Myocyte (in vitro differentiated cells): ENCODE results near the gene TXK. TPM values are rescaled to one million over a fixed set of nuclear protein-coding genes. Genes with fewer than 3 reads are reported as not detected.
A peak's percentile ranks its signal among the peaks of the same experiment; 100 is the strongest.

Source experiments
- DNase-seq: peaks from one replicate; pipeline ENCODE4 v3.0.0-alpha.2; 2012; ENCODE audit warnings: low read depth
- total RNA-seq: library from RNA; depleted of rRNA; stranded (reverse); fragments of >200 nt; gene quantifications from 2 replicates; pipeline ENCODE4 v1.2.3, GENCODE V29; 2014

Gene TXK
- total RNA-seq, 1 donor from 2014 or later: 2.7 TPM

DNA sequence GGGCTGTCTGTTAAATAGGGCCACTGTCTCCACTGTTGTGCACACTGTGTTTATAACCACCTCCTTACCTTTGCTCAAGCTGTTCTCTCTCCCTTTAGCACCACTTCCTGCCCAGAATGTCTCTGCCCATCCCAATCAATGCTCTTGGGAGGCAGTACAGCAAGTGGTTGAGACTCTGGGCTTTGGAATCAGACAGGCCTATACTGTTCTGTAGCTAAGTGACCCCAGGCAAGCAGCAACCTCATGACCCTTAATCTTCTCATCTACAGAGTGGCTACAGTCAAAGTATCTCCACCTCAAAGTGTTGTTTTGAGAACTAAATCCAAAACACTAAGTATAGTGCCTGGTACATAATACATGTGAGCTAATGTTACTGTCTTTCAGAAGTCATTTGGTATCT, 3.8 kb upstream of the TXK start:
- DNase-seq: no peak

DNA sequence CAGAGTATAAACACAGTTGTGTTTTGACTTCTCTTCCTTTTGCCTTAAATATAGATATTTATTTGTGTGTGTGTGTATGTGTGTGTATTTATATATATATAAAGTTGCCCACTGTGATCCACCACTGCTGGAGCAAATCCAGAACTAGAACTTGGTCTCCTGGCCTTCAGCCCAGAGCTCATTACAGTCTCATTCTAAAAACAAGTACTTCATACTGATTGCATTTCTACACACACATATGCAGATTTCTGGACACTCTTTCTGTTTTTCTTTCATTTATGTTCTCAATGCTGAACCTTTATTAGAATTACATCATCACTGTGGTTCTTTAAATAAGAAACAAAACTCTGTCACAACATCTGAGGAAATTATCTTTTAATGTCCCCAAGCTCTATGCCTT, 381 bp downstream of the TXK start:
- no peak for DNase-seq

DNA sequence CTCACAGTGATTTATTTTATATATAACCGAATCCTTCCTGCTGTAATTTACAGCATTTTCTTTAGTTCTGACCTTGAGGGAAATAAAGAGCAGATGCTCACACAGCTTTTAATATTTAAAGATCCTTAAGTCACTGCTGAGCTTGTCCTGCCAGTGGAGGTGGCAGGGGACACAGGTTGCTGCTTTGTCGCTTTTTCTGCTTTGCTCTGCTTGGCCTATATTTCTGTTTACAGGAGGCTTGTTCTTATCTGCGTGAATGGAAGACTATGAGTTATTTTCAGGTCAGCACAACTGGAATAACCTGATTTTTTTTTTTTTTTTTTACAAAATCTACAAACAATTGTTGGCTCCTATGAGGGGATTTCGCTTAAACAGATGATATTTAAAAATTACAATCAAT, 2.3 kb downstream of the TXK start:
- DNase-seq: no peak

DNA sequence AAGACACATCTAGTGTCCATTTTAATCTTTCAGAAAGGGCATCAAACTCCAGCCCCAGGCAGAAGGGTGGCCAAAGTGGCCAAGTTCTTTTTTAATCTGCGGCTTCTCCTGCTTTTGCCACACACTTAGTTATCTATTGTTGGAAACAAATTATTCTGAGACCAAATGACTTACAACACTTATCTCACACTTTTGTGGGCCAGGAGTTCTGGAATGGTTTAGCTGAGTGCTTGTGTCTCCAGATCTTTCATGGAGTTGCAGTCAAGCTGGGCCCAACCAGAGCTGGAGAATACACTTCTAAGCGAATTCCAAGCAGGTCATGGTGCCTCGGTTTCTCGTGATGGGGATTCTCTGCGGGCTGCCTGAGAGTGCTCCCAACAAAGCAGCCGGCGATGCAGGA, 4.0 kb downstream of the TXK start:
- DNase-seq: no peak

DNA sequence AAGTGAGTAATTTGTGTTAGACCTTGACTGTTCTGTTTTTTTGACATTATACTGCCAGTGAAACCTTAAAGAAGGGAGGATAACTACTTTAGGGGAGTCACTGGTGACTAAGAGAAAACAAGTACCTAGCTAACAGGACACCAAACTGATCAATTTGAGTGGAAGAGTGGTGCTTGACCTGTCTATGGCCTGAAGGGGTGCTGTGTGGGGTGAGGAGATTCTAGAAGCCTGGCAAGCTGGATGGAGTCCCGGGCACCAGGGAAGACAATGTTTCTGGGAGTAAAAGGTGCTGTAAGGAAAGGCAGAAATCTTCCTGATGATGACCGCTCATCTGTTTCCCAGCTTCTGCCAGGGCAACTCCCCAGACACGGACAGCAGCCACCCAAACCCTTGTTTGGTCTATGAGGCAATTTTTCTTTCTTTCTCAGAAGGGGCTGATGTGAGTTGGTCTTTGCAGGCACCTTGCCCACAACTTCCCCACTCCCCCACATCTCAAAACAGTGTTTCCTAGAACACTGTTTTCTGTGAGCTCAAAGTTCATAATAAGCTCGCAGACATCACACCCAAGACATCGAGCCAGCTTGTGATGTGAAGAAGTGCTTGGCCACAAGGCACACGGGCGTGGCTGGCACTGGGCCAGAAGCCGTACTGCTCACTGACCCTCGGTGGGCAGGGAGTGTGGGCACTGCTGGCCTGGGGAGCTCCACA, 4.6 kb downstream of the TXK start:
- DNase-seq: peak; percentile 61

DNA sequence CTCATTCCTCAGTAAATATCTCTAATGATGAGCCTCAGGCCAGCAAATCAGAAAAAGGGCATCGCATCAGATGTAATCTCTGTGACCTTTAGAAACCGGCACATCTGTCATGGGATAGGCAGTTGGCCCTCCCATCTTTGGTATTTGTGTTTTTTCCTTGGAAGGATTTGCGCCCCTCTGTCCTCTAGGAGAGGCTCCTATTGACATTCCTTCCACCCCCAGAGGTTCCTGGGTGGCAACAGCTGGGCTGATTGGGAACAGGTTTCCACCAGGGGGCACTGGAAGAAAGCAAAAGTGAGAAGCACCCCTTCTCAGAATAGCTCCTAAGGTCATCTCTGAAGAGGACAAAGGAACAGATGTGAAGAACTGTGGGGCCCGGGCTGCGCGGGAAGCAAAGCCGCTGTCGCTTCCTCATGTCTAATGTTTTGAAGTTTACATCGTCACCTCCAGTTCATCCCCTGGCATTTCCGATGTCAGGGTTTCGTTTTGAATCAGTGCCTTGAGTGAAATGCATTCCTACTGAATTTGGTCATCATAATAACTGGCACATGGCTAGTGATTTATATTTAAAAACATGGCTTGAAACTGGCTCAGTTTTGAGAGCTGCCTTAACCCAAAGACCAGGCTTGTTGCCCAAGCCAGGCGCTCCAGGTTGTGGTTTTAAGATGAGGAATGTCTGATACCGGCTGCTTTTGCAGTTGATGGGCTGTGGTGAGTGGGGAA, 6.2 kb downstream of the TXK start:
- peak; percentile 93 for DNase-seq

DNA sequence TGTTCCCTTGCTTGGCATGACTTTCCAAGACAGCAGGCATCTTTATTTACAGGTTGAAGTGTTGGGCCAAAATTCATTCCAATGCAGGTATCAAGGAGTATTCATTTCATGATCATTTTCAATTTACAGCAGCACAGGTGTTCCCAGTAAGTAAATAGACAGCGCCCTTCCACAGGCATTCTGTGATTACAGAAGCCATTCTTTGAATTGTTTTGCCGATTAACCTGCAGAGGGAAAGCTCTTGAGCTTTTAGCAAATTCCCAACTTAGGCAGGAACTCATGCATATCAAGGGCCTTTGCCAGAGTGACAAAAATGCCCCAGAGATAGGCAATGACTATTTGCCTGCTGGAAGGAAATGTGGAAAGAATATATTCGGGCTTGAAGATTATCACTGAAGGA, 6.8 kb downstream of the TXK start:
- no peak for DNase-seq

DNA sequence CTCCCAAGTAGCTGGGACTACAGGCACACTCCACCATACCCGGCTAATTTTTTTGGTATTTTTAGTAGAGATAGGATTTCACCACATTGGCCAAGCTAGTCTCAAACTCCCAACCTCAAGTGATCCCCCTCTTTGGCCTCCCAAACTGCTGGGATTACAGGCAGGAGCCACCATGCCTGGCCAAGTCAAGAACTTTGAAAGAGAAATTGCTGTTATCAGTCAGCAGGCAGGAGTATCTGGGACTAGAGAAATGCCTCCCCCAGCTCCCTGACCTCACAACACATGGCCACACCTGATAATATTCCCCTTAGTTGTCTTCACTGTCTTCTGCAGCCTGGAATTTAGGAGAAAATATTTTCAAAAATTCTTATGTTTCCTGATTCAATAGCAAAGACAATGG, 7.4 kb downstream of the TXK start:
- DNase-seq: no peak

DNA sequence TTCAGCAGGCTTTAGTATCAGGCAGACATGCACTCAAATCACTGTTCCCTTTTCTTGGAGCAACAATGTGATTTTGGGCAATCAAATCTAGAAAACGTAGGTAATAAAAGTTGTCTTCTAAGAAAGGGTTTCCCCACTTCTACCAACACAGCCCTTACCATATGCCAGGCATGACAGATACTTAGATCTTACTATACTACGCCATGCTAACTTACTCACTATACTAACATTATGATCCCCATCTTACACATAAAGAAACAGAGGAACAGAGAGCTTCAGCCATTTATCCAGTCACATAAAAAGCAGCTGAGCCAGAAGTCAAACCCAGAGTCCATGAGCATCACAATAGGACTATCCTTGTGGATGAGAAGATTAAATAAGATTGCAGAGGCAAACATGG, 9.2 kb downstream of the TXK start:
- DNase-seq: no peak

DNA sequence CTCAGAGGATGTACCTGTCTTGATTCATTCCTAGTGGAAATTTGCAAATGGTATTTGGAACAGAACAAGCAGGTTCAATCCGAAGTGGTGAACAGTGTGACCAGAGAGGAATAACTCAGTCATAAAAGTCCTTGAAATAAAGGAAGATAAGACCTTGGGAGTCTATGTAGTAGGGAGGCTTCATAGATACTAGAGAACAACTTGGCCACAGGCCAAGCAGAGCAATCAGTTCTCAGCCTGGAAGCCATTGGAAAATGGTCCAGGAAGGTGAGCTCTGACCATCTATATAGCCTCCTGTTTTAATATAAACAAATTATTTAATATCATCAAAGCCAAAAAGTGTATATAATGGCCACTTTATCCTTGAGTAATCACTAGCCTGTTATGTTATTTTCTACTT, 11.3 kb downstream of the TXK start:
- DNase-seq: no peak

DNA sequence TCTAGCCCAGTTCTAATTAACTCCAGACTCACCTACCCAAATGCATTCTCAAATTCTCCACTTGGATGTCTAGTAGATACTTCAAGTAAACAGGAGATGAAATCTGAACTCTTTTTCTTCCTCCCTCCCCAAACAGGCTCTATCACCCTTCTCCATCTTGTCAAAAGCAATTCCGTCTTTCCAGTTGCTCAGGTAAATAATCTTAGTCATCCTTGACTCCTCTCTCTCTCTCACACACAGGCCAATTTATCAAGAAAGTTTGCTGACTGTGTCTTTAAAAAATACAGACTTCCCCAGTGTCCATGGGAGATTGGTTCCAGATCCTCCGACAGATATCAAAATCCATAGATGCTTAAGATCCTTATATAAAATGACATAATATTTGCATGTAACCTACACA, 12.9 kb downstream of the TXK start:
- DNase-seq: no peak

DNA sequence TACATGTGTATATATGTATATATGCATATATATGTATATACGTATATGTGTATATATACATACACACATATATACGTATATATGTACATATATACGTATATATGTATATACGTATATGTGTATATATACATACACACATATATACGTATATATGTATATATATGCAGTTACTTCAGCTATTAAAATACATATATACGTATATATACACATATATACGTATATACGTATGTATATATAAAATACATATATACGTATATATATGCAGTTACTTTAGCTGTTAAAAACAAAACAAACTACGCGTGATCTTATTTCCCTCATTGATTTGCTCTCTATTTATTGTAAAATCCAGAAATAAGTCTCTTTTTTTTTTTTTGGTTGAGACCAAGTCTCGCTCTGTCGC, 13.9 kb downstream of the TXK start:
- DNase-seq: no peak

DNA sequence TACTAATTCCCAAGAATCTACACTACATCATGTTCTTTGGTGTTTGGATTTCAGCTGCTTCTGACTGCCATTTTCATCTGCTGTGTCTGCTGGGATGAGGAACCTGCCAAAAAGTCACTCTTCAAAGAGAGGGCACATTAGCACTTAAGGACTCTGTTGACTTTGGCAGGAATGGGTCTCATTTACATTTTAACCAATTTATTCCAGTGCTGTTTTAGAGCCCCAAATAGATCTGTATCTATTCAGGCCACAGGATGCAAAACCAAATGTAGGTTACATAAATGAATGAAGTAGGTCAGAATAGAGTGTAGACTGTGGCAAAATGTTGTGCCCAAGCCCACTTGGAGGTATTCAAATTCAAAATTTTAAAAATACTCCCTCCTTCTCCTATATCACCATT, 14.4 kb downstream of the TXK start:
- DNase-seq: no peak

DNA sequence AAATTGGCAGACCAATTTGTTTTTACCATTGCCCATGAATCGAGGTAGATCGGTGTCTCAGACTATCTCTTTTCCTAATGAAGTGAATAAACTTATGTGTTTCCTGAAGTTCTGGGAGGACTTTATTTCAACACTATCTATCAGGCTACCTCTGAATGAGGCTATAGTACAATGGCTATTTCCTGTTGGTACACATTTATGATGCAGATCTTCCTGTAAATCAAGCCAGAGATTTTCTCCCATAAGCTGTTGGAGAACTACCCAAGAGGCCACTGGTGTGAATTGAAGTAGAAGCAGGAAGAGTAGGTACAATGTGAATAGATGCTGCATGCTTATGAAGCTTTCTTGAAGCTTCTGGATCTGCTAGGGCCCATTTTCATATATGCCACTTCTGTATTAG, 16.0 kb downstream of the TXK start:
- no peak for DNase-seq

DNA sequence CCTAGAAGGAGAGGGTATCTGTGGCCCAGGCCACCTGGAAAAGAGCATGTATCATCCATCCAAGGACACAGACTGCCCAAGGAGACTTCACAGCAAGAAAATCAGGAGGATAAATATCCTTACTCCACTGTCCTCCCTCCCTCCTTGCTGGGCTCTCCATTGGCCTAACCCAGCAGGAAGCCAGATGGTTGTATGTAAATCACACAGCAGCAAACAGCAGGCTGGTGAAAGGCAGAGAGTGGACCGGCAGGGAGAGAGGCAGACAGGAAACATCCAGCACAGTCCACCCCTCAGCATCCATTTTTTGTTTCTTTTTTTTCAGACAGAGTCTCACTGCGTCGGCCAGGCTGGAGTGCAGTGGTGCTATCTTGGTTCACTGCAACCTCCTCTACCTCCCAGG, 17.5 kb downstream of the TXK start:
- DNase-seq: no peak

DNA sequence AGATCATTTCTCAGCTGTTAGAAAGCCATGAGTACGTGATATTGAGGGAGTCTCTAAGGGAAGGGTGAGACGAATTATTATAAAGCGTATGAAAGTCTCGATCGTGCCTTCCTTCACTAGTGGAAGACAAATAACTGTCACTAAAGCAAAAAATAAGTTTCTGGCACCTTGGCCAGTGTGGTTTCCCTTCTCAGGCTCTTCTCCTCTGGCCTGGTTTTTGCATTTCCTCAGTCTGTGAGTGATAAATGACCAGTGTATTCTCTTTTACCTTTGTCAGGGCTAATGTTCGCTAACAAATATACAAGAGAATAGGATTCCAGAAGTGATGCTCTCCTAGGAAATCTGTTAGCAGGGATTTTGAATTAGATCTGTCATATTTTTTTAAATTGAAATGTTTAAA, 19.6 kb downstream of the TXK start:
- DNase-seq: no peak

DNA sequence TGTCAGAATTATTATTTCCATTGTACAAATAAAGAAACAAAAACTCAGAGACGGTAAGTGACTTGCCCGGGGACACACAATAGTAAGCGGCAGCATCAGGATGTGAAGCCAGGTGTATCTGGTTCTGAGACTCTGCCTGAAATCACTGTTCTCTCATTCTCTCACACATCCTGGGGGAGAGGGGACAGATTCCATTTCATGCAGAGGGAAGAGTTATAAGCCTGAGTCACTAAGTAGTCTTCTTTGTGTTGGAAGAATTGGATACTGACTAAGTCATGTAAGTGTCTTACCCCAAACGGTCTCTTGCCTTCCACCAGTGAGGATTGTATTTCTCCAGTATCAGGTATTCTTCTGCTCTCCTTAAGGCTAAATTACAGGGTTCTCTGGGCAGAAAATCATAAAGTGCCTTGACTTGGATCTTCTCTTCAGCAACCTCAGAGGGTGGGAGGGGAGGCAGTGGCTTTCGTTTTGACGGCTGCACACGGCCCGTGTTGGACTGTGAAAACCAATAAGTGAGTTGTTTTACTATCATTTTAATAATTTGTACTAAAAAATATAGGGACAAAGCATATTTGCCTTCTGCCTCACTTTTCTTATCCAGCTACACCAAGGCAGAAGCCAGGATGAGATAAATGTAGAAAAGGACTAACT, 21.9 kb downstream of the TXK start:
- DNase-seq: peak; percentile 24

DNA sequence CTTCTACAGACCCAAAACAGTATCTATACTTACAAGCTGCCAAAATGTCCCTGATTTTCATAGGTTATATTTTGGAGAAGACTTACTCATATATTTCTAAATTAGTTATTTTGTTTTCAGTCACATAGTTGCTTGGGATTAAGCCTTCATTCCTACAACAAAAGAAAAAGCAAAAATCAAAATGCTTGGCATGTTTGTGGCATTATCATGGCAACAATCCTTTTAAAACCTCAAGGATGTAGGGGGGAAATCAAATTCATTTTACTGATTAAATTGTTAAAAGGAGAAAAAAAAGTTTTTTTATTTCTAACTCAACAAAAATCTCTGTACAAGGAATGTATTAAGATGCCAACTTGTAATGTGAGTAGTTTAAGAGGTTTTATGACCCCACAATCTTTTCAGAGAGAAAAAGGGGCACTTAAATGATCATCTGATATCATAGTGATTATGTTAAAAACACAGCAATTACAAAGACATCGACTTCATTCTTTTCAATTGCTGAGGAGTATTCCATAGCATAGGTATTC, 23.5 kb downstream of the TXK start:
- peak; percentile 34 for DNase-seq

DNA sequence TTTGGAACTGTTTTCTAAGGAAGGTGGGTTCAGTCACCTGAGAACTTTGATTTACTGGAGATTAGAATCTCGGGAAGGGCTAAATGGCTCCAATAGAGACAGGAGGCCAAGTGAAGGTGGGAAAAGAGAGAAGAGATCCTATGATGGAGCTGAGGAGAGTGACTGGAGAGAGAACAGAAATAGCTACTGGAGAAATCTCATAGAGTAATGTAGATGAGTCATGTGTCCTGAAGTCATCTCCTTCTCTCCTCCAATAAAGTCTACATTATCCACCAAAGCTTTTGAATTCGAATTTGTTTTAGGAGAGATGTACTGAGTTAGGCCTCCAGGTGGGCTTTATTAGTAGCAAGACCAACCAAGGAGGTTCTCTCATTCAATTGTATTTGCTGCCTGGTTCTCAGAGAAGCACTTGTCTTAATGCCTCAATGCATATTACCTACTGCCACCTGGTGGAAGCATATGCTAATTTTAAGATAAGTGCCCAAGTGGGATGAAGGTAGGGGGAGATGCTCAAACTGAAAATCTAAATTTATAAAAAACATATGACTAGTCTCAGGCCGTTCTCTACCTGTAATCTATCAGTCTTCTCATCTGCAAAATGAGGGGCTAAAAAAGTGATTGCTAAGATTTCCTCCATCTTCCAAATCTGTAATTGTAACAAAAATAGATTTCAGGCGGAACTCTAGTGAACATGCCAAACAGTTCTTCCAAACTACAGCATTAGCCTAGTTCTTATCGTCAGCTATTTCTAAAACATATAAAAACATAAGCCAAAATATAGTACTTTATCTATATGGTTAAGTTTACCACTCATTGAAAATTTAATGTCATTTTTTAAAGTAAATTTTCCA, 24.4 kb downstream of the TXK start:
- DNase-seq: peak; percentile 46

DNA sequence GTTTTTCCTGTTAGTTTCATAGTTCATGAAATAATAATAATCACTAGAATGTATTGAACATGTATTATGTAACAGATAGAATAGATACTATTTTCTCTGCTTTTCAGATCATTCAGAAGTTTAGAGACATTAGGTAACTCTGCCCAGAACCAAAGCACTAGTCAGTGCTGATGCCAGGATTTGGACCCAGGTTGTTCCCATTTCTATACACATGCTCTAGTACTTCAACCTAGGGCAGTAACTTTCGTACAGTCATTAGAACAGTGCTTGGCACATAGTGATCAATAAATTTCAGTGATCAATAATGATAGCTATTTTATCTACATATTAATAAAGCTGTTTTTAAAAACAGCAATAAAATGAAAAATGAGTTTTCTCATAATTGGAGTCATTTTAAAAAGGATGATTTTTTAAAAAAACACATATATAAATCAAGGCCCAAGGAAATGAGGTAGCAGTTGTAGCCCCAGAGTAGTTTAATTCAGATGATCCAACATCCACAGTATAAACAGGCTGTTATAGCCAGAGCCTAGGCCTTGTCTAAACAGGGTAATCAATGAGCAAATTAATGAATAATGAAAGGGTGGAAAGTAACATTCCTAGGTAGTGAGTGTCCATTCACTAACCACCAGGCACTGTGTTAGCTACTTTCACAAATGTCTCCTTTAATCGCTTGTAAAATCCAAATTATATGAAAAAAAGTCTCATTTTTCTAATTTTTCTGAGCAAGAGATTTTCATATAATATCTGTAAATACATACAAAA, 25.6 kb downstream of the TXK start:
- DNase-seq: no peak

DNA sequence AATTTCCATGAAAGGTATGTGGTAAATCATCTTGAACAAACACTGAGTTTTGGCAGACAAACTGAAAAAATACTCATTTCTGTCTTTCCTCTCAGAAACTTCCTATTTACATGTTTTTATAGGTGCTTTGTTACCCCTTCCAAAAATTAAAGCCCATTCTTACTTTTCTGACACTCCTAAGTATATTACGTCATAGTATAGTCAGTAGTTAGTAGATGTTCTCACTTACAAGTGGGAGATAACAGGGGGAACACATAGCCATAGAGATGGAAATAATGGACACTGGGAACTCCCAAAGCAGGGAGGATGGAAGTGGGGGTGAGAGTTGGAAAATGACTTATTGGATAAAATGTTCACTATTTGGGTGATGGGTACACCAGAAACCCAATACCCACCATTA, 28.8 kb downstream of the TXK start:
- no peak for DNase-seq
